Stimulated activated naive CD8-positive, alpha-beta T cell treated with anti-CD3 and anti-CD28 coated beads, Interleukin-15, Interleukin-2, amounts not matched to agents 100 ng/mL and 50 ng/mL, for 24 hours (primary cell): ENCODE measurements around the gene KLHL7.
A peak's percentile ranks its signal among the peaks of the same experiment; 100 is the strongest.

Source experiments
- H3K27ac Mint-ChIP-seq: one replicate; pipeline ENCODE4 v1.8.0; 2021; ENCODE audit warnings: mild to moderate bottlenecking, mixed read lengths
- H3K27me3 Mint-ChIP-seq: one replicate; pipeline ENCODE4 v1.8.0; 2021; ENCODE audit warnings: mixed read lengths
- H3K36me3 Mint-ChIP-seq: one replicate; pipeline ENCODE4 v1.8.0; 2021; ENCODE audit warnings: low read depth, mixed read lengths
- H3K4me1 Mint-ChIP-seq: one replicate; pipeline ENCODE4 v1.8.0; 2021; ENCODE audit warnings: low read depth, mixed read lengths
- H3K4me3 Mint-ChIP-seq: one replicate; pipeline ENCODE4 v1.8.0; 2021; ENCODE audit warnings: mild to moderate bottlenecking, mixed read lengths
- H3K9me3 Mint-ChIP-seq: one replicate; pipeline ENCODE4 v1.8.0; 2021; ENCODE audit warnings: mixed read lengths

KLHL7 gene

GRCh38 chr7:23105644-23106056, at the start of gene KLHL7:
KLHL7 (plus strand) TSS chr7:23105785; CDS start chr7:23106027, 242 bp downstream.
- no peaks in the 10 kb centered on the region for H3K36me3 Mint-ChIP-seq
- H3K27ac Mint-ChIP-seq, result peak within 1 kb of the TSS; percentile 94
- H3K9me3 Mint-ChIP-seq, result no peaks in the 10 kb centered on the region
- peaks cover 32% of the 10 kb centered on the region for H3K4me1 Mint-ChIP-seq
- peak within 1 kb of the TSS; percentile 97 for H3K4me3 Mint-ChIP-seq
- H3K27me3 Mint-ChIP-seq, result no peaks in the 10 kb centered on the region

GRCh38 chr7:23058408-23059096, 47.0 kb upstream of the KLHL7 start:
- Mint-ChIP-seq H3K36me3 (no peaks in the 10 kb centered on the region), H3K27ac (no peak overlapping the region), H3K4me1 (no peaks in the 10 kb centered on the region)

GRCh38 chr7:23061327-23061726, 44.3 kb upstream of the KLHL7 start:
- no peaks in the 10 kb centered on the region for H3K36me3 Mint-ChIP-seq
- H3K9me3 Mint-ChIP-seq, result no peaks in the 10 kb centered on the region
- H3K4me1 Mint-ChIP-seq, result no peaks in the 10 kb centered on the region
- H3K4me3 Mint-ChIP-seq, result no peak overlapping the region
- H3K27ac Mint-ChIP-seq, result no peak overlapping the region
- H3K27me3 Mint-ChIP-seq, result no peaks in the 10 kb centered on the region

More at GRCh38 chr7:23058408-23059096, 47.0 kb upstream of the KLHL7 start:
- Mint-ChIP-seq H3K4me3 (no peak overlapping the region), H3K27me3 (no peaks in the 10 kb centered on the region), H3K9me3 (no peaks in the 10 kb centered on the region)

- Mint-ChIP-seq H3K36me3 (no peaks in the 10 kb centered on the region), H3K4me1 (no peaks in the 10 kb centered on the region), H3K9me3 (no peaks in the 10 kb centered on the region), H3K27me3 (no peaks in the 10 kb centered on the region), H3K4me3 (no peak overlapping the region), H3K27ac (no peak overlapping the region)
Measured at GRCh38 chr7:23062452-23062851, 43.1 kb upstream of the KLHL7 start.

- no peaks in the 10 kb centered on the region for H3K9me3 Mint-ChIP-seq
- H3K27me3 Mint-ChIP-seq, result peaks cover 3% of the 10 kb centered on the region
- no peaks in the 10 kb centered on the region for H3K36me3 Mint-ChIP-seq
- no peaks in the 10 kb centered on the region for H3K4me1 Mint-ChIP-seq
- no peak overlapping the region for H3K4me3 Mint-ChIP-seq
- no peak overlapping the region for H3K27ac Mint-ChIP-seq
Measured at GRCh38 chr7:23065974-23066373, 39.6 kb upstream of the KLHL7 start.

GRCh38 chr7:23067271-23067670, 38.3 kb upstream of the KLHL7 start:
- H3K27me3 Mint-ChIP-seq, result peaks cover 3% of the 10 kb centered on the region
- H3K36me3 Mint-ChIP-seq, result no peaks in the 10 kb centered on the region
- no peaks in the 10 kb centered on the region for H3K4me1 Mint-ChIP-seq
- no peak overlapping the region for H3K27ac Mint-ChIP-seq
- no peak overlapping the region for H3K4me3 Mint-ChIP-seq
- no peaks in the 10 kb centered on the region for H3K9me3 Mint-ChIP-seq

- Mint-ChIP-seq H3K9me3 (no peaks in the 10 kb centered on the region), H3K27ac (no peak overlapping the region), H3K4me3 (no peak overlapping the region), H3K27me3 (peaks cover 12% of the 10 kb centered on the region), H3K4me1 (no peaks in the 10 kb centered on the region), H3K36me3 (no peaks in the 10 kb centered on the region)
Measured at GRCh38 chr7:23072048-23072447, 33.5 kb upstream of the KLHL7 start.

- H3K36me3 Mint-ChIP-seq, result no peaks in the 10 kb centered on the region
Measured at GRCh38 chr7:23072922-23073321, 32.7 kb upstream of the KLHL7 start.

GRCh38 chr7:23074443-23075261, 30.9 kb upstream of the KLHL7 start:
- H3K36me3 Mint-ChIP-seq, result no peaks in the 10 kb centered on the region
- H3K4me3 Mint-ChIP-seq, result no peak overlapping the region
- H3K27ac Mint-ChIP-seq, result no peak overlapping the region
- peaks cover 19% of the 10 kb centered on the region for H3K27me3 Mint-ChIP-seq
- no peaks in the 10 kb centered on the region for H3K4me1 Mint-ChIP-seq
- no peaks in the 10 kb centered on the region for H3K9me3 Mint-ChIP-seq

More at GRCh38 chr7:23072922-23073321, 32.7 kb upstream of the KLHL7 start:
- Mint-ChIP-seq H3K4me3 (no peak overlapping the region), H3K27me3 (peaks cover 16% of the 10 kb centered on the region), H3K4me1 (no peaks in the 10 kb centered on the region), H3K9me3 (no peaks in the 10 kb centered on the region), H3K27ac (no peak overlapping the region)

GRCh38 chr7:23075571-23075970, 30.0 kb upstream of the KLHL7 start:
- Mint-ChIP-seq H3K27ac (no peak overlapping the region), H3K4me3 (no peak overlapping the region)

GRCh38 chr7:23076772-23077171, 28.8 kb upstream of the KLHL7 start:
- Mint-ChIP-seq H3K9me3 (no peaks in the 10 kb centered on the region), H3K36me3 (no peaks in the 10 kb centered on the region), H3K27ac (no peak overlapping the region), H3K4me1 (no peaks in the 10 kb centered on the region), H3K27me3 (peaks cover 16% of the 10 kb centered on the region), H3K4me3 (no peak overlapping the region)

More at GRCh38 chr7:23075571-23075970, 30.0 kb upstream of the KLHL7 start:
- Mint-ChIP-seq H3K4me1 (no peaks in the 10 kb centered on the region), H3K27me3 (peaks cover 17% of the 10 kb centered on the region), H3K36me3 (no peaks in the 10 kb centered on the region), H3K9me3 (no peaks in the 10 kb centered on the region)

- H3K4me3 Mint-ChIP-seq, result no peak overlapping the region
- H3K4me1 Mint-ChIP-seq, result no peaks in the 10 kb centered on the region
- no peaks in the 10 kb centered on the region for H3K36me3 Mint-ChIP-seq
- no peak overlapping the region for H3K27ac Mint-ChIP-seq
- H3K27me3 Mint-ChIP-seq, result peaks cover 4% of the 10 kb centered on the region
- H3K9me3 Mint-ChIP-seq, result peaks cover 8% of the 10 kb centered on the region
Measured at GRCh38 chr7:23093111-23093510, 12.5 kb upstream of the KLHL7 start.

GRCh38 chr7:23093546-23093945, 12.0 kb upstream of the KLHL7 start:
- Mint-ChIP-seq H3K9me3 (peaks cover 8% of the 10 kb centered on the region), H3K36me3 (no peaks in the 10 kb centered on the region), H3K27me3 (peaks cover 4% of the 10 kb centered on the region), H3K4me3 (no peak overlapping the region), H3K4me1 (no peaks in the 10 kb centered on the region), H3K27ac (no peak overlapping the region)

GRCh38 chr7:23096518-23097290, 8.9 kb upstream of the KLHL7 start:
- no peaks in the 10 kb centered on the region for H3K36me3 Mint-ChIP-seq
- no peak overlapping the region for H3K4me3 Mint-ChIP-seq
- no peaks in the 10 kb centered on the region for H3K4me1 Mint-ChIP-seq
- peaks cover 4% of the 10 kb centered on the region for H3K27me3 Mint-ChIP-seq
- H3K27ac Mint-ChIP-seq, result no peak overlapping the region
- peaks cover 8% of the 10 kb centered on the region for H3K9me3 Mint-ChIP-seq

- Mint-ChIP-seq H3K27me3 (peaks cover 4% of the 10 kb centered on the region), H3K4me3 (no peak overlapping the region), H3K36me3 (no peaks in the 10 kb centered on the region), H3K27ac (no peak overlapping the region), H3K9me3 (peaks cover 8% of the 10 kb centered on the region), H3K4me1 (no peaks in the 10 kb centered on the region)
Measured at GRCh38 chr7:23098029-23098428, 7.6 kb upstream of the KLHL7 start.
